COLO829 (cell line): ENCODE results near the gene METTL15.
"Not testable (repeated sequence)": the region's sequence is repeated elsewhere in the genome, so short reads cannot be mapped to it uniquely, and the experiment has no call there.

Experiments
- DNase-seq: peaks from one replicate; pipeline ENCODE4 v3.0.0; 2012; ENCODE audit warnings: low spot score

Gene METTL15

DNA sequence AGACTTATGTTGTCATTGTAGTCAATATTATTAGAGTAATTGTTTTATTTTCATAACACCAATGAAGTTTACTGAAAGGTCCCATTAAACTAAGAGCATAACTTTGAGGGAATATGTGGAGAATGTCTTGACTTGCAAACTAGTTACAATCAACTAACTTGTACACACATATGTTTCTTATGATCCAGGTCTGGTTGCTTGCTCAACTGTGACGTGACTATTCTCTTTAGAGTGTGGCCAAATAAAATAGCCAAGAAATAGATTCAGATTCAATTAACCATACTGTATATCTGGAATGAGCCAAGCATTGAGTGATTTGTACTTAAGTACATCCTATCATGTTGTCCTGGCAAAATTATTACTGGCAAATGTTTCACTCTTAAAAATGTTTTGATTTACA lies 101.7 kb downstream of the METTL15 start:
- no peak for DNase-seq

DNA sequence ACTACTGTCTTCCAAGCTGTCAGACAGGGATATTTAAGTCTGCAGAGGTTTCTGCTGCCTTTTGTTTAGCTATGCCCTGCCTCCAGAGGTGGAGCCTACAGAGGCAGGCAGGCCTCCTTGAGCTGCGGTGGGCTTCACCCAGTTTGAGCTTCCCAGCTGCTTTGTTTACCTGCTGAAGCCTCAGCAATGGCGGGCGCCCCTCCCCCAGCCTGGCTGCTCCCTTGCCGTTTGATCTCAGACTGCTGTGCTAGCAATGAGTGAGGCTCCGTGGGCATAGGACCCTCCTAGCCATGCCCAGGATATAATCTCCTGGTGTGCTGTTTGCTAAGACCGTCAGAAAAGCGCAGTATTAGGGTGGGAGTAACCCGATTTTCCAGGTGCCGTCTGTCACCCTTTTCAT lies 113.9 kb downstream of the METTL15 start:
- DNase-seq, result not testable (repeated sequence)

DNA sequence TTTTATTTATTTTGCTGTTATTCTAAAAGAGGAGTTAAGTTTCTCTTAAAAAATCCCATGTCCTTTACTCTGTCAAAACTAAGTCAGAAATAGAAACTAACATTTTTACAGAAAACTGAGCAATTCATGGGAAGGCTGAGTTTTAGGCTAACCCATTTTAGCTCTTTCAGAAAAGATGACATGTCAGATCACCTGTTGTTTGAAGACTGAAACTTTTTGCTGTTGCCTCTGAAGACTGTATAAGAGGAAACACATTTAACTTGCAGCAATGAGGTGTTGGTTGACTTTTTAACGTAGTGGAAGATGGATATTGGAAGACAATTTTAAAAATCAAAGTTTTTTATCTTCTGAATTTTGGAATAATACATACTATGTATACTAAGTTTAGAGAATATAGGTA lies 115.4 kb downstream of the METTL15 start:
- DNase-seq, result no peak

DNA sequence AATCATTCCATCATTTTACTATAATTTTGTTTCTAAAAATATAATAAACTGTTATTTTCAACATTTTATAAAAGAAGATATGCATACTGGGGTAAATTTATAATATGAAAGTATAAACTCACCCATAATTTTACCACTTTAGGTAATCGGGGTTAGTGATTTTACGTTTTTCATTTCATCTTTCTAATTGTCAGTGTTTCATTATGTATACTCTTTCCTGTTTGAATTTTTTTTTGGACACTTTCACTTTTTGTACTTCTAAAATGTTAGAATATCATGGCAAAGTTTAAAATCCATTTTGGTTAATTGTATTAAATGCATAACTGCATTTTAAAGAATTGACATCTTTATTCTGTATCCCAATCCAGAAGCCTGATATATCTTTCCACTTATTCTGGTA lies 115.8 kb downstream of the METTL15 start:
- no peak for DNase-seq

DNA sequence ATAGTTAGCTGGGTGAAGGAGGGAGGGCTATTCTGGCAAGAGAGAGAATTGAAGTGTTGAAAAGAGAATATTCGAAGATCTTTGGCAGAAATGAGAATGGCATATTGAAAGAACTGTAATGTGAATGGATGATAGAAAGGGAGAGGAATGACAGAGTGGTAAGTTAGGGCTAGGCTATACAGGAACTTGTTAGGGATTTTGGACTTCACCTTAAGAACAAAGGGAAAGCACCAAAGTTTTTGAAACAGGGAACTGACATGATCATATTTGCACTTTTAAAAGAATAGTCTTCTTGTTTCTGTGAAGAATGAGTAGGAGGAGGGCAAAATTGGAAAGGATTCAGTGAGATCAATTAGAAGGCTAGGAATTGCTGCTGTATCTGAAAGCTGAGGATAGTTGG lies 119.3 kb downstream of the METTL15 start:
- peak; percentile 1 for DNase-seq

DNA sequence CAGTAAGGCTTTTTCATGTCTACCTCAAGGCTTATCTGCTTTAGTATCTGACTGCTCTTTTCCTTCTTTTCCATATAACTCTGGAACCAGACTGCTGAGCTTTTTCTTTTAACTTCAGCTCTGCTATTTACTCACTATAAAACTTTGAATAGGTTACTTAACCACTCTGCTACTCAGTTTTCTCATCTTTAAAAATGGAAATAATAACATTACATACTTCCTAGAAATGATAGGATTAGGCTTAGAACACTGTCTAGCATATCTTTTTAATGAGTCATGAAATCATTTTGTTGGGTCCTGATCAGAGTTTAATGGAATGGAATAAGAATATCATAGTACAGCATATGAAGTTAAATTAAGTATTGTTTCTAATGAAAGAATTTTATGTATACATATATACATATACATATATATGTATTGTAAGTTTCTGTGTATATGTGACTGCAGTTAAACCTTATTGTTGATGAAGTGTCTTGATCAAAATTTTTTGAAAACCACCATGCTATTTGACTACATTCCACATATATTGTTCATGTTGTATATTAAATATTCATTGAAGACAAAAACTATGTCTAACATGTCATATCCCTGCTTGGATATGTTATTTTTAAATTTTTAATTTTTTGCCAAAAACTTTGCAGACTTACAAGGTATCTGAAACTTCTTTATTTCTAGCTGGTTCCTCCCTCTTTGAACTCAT lies 120.2 kb downstream of the METTL15 start:
- DNase-seq, result no peak

DNA sequence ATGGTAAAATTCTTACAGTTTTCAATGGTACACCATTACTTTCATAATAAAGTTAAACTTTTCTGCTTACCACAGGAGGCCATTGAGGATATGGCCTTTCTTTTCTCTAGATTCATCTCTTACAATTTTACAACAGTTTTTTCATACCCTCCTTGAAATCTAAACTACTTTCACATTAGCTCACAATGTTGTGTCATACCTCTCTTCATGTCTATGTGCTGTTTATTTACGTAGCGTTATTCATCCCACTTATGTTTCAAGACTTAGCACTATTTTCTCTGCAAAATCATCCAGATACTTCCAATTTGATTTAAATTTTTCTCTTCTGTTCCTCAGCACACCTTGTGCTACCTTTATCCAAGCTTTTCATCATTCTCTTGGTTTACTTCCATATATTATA lies 123.3 kb downstream of the METTL15 start:
- no peak for DNase-seq

DNA sequence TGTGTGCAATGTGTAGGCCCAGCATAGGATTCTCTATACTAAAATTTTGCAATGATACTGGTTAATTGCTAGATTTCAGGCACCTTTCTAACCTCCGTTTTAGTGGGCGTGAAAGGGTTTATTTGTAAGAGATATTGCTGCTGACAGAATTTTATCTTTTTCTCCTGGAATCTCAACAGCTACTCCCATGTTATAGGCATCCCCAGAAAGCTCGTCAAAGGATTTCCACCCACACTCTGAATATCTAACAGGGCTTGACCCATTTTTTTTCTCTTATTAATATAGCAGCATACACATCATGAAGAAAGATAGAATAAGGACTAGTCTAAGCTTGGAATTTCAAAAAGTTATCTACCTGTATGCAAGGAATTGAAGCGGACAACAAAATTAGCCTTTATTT lies 124.5 kb downstream of the METTL15 start:
- no peak for DNase-seq

DNA sequence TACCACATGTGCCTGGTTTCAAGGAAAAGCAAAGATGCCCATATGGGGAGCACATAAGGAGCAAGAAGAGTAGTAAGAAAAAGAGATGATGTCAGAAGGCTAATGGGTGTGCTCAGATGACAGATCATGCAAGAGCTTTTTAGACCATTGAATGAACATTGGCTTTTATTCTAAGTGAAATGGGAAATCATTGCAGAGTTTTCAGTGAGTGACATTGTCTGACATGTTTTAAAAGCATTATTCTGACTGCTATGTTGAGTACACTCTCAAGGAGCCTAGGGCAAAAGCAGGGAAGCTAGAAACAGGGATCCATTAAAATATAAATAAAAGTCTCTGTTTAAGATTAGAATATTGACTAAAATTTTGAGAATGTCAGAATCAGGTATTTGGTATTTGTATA lies 133.6 kb downstream of the METTL15 start:
- DNase-seq, result no peak

DNA sequence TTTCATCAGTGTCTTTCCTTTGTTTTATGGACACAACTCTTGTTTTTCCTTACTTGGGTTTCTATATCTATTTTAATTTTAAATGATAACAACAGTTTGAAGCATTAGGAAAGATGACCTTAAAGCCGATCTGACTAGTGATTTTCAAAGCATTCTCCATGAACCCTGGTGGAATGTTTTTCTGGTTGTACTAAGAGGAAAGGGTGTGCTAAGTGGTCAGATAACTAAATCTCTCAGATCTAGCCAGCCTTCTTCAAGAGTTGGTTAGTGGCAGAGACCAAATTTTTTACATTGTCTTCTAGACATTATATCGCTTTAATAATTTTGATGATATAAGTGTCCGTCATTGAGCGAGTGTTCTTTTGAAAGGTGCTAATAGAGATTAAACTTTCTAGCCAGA lies 134.4 kb downstream of the METTL15 start:
- no peak for DNase-seq

DNA sequence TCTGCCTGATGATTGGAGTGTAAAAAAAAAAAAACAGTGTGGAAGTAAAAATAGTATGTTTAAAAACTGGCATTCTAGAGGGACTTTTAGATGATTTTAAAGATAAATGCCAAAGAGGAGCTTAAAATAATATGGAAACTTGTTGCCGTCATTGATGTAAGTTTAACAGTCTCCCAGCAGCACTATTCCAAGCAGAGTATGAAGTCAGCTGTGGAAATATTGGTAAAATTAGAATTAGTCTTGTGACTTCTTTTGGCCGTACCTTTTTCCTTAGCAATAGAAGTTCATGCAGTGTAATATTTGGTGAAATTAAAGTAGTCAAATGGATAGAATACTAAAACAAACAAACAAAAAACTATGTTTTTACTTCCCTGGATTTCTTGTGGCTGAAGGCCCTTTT lies 134.9 kb downstream of the METTL15 start:
- DNase-seq, result no peak

DNA sequence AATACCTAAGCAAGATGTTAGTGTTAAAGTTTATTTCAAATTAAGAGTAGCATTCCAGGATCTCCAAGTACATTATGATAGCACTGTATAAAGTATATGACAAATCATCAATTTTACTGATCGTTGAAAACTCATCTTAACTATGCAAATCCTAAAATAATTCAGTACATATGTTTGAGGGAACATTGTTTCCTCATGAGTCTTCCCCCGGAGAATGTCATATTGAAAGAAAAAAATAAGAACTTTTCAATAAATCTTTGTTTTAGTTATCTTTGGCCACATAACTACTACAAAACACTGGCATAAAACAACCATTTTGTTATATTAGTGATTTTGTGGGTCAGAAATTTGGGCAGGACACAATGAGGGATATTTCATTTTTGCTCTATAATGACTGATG lies 135.4 kb downstream of the METTL15 start:
- no peak for DNase-seq

DNA sequence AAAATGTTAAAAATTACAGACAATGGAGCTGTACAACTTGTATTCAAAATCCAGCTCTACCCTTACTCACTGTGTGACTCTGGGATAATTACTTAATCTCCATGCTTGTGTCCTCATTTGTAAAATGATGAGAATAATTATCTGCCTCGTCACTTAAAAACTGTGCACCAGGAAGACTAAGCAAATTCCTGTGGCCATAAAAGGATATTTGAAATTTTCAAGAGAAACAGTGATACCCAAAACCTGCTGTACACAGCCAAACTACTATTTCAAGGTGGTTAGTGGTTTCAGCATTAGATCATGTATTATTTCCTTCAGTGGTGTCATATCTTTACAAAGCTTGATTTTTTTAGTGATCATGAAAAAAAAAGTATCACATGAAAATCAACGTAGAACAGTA lies 136.9 kb downstream of the METTL15 start:
- no peak for DNase-seq

DNA sequence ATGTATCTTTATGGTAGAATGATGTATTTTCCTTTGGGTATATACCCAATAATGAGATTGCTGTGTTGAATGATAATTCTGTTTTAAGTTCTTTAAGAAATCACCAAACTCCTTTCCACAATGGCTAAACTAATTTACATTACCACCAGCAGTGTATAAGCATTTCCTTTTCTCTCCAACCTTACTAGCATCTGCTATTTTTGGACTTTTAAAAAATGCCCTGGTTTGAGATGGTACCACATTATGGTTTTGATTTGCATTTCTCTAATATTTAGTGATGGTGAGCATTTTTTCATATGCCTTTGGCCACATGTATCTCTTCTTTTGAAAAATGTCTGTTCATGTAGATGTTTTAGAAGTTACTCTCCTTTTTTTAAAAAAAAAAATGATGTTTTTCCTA lies 142.0 kb downstream of the METTL15 start:
- DNase-seq, result no peak

DNA sequence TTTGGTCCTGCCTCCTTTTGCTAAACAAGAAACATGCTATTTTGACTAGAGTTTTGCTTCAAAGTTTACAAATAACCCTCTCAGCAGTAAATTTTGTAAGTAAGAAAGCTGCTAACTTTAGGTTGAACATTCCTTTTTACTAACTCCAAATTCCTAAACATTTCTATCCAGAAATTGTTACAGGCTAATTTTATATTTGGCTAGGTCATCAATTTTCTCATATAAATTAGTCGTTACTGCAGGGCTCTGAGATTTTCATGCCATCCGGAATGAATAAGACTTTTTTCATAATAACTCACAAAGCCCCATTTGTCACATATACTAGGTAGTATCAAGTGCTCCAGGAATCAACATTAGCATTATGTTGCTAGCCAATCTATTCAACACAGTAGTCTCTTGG lies 143.1 kb downstream of the METTL15 start:
- no peak for DNase-seq

DNA sequence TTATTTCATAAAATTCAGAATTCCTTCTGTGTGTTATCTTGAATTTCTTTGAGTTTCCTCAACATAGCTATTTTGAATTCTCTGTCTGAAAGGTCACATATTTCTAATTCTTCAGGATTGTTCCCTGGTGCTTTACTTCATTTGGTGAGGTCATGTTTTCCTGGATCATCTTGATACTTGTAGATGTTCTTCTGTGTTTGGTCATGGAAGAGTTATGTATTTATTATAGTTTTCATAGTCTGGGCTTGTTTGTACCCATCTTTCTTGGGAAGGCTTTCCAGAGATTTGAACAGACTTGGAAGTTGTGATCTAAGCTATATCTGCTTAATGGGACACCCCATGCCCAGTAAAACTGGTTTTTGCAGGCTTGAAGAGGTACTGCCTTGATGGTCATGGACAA lies 149.6 kb downstream of the METTL15 start:
- DNase-seq, result no peak

DNA sequence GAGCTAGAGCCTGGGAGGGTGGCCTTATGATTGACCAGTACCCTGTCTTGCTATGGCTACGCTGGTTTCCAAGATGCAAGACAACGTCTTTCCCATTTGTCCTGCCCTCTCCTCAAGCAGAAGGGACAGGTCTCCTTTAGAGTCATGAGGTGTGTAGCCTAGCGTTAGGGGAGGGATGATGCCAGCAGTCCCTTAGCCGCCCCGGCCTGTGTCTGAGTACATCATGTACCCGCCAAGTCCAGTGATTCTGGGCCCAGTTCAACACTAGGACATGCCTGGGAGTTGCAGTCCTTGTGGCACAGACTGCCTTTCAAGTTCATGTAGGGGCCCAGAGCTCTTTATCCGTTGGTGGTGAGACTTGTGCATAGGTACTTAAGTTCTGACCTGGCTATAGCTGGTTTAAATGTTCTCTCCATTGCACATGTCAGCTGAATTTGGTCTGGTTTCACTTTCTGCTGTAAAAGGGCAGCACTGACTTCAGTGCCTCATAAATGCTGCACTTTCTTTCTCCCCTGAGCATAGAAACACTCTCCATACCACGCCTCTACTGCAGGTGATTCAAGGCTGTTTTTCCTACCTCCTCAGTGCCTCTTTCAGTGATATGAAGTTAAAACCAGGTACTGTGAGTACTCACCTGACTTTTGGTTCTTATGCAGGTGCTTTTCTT lies 151.1 kb downstream of the METTL15 start:
- no peak for DNase-seq

DNA sequence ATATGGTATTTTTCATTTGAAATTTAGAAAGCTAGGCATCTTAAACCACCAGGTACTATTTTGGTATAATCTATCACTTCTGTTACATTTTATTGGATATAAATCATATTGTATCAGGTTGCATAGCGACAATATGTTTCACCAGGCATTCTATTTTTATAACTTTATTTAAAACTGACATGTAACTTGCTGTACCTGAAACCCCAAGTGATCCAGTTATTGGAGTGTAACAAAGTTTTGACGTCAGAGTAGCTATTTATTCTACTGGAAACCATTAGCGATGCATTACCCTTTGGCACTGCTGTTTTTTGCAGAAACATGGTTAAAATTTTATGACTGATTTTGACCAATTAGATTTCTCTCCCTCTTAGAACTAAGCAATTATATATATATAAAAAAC lies 160.7 kb downstream of the METTL15 start:
- DNase-seq, result no peak

DNA sequence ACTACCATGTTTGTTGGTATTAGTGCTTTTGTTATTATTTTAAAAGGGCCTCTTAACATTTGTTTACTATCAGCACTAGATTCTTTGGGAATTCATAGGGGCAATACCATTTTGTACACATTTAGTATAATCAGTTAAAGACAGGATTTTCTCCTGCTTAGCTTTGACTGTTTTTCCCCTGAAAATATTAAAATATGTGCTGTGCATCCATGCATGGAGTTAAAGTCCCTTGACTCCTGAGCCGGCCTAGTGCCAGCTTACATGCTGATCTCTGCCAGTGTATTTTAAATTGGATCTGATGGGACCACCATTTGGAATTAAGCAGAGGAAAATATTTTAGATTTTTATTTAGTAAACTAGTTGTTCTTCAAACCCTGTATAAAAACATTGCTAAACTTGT lies 161.4 kb downstream of the METTL15 start:
- DNase-seq, result no peak

DNA sequence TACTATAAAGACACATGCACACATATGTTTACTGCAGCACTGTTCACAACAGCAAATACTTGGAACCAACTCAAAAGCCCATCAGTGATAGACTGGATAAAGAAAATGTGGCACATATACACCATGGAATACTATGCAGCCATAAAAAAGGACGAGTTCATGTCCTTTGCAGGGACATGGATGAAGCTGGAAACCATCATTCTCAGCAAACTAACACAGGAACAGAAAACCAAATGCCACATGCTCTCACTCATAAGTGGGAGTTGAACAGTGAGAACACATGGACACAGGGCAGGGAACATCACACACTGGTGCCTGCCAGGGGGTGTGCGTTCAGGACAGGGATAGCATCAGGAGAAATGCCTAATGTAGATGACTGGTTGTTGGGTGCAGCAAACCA lies 164.1 kb downstream of the METTL15 start:
- not testable (repeated sequence) for DNase-seq

DNA sequence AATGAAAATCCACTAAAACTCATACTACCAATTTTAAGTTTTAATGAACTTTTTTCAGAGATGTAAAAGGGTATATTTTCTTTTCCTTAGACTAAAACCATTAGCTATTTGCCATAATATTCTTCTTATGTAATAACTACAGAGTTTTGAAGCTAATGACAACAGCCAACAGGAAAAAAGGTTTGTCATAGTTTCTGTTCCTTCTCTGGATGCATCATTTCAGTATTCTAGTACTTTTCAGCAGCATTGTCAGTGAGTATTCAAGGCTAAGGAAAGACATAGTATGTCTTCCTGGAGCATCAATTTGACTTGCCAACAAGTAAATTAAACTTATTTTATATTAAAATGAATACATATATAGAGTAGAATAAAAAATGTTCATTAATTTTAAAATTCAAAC lies 166.0 kb downstream of the METTL15 start:
- no peak for DNase-seq

DNA sequence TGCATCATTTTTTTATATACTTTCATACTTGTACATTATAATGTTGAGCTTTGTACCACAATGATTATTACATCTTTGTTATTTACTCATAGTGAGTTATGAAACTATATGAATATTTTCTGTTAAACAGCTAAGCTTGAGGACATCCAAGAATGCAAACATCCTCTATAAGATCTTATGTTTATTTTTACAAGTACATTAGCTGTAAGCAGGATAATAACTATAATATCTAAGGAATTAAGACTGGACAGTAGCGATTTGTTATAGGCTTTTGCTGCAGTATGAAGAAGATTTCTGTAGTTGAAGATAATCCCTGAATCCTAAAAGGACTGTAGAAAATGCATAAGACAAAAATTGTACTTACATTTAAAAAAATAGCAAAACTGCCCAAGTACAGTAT lies 176.0 kb downstream of the METTL15 start:
- DNase-seq, result no peak

DNA sequence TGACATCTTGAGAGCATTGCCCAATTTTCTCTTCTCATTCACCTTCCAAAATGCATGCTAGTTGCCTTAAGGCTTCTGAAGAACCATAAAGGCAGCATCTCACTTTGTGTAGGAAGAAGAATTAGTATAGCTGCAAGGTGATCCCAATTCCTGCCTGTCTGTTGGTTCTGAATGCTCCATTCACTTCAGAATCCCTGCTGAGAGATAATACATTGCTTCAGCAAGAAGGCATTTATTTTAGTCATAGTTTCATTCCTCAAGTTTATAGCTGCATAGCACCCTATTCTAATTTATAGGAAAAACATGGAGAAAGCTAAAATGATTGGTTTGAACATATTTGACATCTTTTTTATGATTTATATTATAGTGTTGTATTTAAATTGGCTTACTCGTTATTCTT lies 181.3 kb downstream of the METTL15 start:
- DNase-seq, result no peak

DNA sequence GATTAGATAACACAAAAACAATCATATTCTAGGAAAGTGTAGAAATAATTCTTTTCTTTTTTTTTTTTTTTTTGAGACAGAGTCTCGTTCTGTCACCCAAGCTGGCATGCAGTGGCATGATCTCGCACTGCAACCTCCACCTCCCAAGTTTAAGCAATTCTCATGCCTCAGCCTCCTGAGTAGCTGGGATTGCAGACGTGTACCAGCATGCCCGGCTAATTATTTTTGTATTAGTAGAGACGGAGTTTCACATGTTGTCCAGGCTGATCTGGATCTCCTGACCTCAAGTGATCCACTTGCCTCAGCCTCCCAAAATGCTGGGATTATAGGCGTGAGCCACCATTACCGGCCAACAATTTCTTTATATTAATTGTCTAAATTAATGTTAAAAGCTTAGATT lies 182.8 kb downstream of the METTL15 start:
- DNase-seq, result not testable (repeated sequence)
